Right lobe of liver (tissue), 4 donors: ENCODE data around the gene BPIFB2.

Source experiments
- POLR2A ChIP-seq: fragments of 450-650 bp; IDR thresholded peaks from one replicate; pipeline ENCODE4 v1.6.1; 2017; ENCODE audit warnings: antibody characterized with exemption, mild to moderate bottlenecking
- TF ChIP-seq, protein P1 (sequence below), 4 donors: fragments of 200-600 bp in 3 of 4; fragments of 450-650 bp in 1 of 4; IDR thresholded peaks; one replicate each; pipeline versions ENCODE4 v1.5.1 to v1.8.0; 2016 to 2022; ENCODE audit warnings: antibody characterized with exemption in 4 of 4, mild to moderate bottlenecking in 2 of 4
- donor health status: DM: no; HTN: no; CAD: no.
- donor health status: DM: no; HTN: no; CAD: no.
- donor health status: DM: no; HTN: yes; CAD: no.

DNA sequence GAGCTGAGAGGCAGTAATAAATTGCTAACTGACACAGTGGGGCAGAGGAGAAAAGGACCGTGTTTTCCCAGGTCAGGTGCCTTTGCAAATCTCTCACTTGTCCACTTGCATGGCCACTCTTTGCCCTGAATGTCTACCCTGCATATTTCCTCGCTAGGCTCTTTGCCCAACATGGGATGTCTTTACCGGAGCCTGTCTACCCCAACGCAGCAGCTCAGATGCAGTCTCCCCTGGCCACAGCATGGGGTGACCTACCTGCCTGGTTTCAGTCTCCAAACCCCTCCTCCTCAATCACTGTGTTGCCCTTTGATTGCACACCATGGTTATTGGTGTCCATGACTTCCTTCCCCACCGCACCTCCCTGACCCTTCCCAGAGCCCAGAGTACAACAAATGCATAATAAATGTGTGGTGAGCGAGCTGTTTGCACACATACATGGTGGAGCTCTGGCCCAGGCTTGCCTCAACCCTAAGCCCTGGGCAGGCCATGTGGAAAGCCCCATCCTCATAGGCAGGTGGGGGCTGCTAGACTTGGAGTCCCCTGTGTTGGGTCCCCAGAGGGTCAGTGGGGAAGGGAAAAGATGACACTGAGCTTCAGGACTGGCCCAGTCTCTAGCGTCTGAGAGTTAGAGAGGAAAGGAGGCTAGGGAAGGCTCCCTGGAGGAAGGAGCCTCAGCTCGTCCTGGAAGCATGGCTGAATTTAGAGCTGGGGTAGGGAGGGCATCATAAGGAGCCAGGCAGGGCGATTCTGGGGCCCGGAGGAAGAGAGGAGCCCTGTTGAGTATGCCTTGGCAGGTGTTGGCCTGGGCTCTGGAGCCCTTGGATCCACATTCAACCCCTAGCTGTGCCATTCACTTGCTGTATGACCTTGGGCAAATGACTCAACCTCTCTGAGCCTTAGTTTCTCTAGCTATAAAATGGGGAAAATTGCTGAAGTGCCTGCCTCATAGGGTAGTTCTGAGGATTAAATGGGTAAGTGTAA is 19.6 kb downstream of the BPIFB2 start:
- TF ChIP-seq, protein P1, sequence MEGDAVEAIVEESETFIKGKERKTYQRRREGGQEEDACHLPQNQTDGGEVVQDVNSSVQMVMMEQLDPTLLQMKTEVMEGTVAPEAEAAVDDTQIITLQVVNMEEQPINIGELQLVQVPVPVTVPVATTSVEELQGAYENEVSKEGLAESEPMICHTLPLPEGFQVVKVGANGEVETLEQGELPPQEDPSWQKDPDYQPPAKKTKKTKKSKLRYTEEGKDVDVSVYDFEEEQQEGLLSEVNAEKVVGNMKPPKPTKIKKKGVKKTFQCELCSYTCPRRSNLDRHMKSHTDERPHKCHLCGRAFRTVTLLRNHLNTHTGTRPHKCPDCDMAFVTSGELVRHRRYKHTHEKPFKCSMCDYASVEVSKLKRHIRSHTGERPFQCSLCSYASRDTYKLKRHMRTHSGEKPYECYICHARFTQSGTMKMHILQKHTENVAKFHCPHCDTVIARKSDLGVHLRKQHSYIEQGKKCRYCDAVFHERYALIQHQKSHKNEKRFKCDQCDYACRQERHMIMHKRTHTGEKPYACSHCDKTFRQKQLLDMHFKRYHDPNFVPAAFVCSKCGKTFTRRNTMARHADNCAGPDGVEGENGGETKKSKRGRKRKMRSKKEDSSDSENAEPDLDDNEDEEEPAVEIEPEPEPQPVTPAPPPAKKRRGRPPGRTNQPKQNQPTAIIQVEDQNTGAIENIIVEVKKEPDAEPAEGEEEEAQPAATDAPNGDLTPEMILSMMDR (IDR thresholded peaks at IDR 0.05): no peak
- no peak for TF ChIP-seq POLR2A
